Measurements from ENCODE around the gene WNK2. TPM values are rescaled to one million over a fixed set of nuclear protein-coding genes. Genes with fewer than 3 reads are reported as not detected.
A peak's percentile ranks its signal among the peaks of the same experiment; 100 is the strongest.

Gene WNK2
- total RNA-seq, 2 donors from 2014 or later: not detected

- Mint-ChIP-seq H3K36me3 (ENCODE audit: low read depth) (no peaks in the 10 kb centered on the region), H3K4me3 (no peak overlapping the region), H3K27me3 (peaks cover 18% of the 10 kb centered on the region), H3K27ac (no peak overlapping the region), H3K4me1 (peaks cover 2% of the 10 kb centered on the region)
- DNase-seq (no peak), ATAC-seq (no peak)
- H3K9me3 ChIP-seq (ENCODE audit: control insufficient read depth, low read length, poor library complexity, severe bottlenecking): no peaks in the 10 kb centered on the region
Measured at GRCh38 chr9:93170571-93170970, 13.4 kb upstream of the WNK2 start.

DNA sequence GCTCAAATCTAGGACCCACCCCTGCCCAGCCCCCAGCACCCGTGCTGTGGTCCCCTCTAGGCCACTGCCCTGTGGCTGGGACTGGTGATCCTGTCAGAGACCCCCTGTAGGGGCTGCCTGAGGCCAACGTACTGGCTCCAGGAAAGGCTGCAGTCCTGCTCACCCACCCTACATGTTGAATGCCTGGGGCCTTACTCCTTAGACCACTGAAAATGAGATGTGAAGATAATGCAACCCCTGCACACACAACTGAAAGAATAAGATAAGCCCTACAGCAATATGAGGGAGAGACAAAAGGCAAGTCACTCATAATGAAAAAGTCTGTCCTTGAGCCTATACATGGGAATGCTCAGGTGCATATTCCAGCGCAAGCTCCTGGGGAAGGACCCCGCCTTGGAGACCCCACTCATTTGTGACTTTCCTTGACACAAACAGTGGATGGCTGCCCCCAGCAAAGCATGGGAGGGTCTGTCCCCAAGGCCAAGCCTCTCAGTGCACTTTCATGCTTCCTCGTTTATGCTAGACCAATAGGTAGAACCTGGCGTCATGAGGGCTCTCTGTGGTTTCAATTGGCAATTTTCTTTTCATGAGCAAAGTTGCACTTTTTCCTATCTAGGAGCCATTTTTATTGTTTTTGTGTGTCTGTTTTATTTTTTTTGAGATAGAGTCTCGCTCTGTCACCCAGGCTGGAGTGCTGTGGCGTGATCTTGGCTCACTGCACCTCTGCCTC, 12.5 kb upstream of the WNK2 start:
- H3K27me3 Mint-ChIP-seq: peaks cover 18% of the 10 kb centered on the region
- no peak for ATAC-seq
- no peak for DNase-seq
- H3K9me3 ChIP-seq (ENCODE audit: control insufficient read depth, low read length, poor library complexity, severe bottlenecking): no peaks in the 10 kb centered on the region
- no peak overlapping the region for H3K4me3 Mint-ChIP-seq
- no peak overlapping the region for H3K27ac Mint-ChIP-seq
- H3K4me1 Mint-ChIP-seq: peaks cover 2% of the 10 kb centered on the region
- H3K36me3 Mint-ChIP-seq (ENCODE audit: low read depth): no peaks in the 10 kb centered on the region

DNA sequence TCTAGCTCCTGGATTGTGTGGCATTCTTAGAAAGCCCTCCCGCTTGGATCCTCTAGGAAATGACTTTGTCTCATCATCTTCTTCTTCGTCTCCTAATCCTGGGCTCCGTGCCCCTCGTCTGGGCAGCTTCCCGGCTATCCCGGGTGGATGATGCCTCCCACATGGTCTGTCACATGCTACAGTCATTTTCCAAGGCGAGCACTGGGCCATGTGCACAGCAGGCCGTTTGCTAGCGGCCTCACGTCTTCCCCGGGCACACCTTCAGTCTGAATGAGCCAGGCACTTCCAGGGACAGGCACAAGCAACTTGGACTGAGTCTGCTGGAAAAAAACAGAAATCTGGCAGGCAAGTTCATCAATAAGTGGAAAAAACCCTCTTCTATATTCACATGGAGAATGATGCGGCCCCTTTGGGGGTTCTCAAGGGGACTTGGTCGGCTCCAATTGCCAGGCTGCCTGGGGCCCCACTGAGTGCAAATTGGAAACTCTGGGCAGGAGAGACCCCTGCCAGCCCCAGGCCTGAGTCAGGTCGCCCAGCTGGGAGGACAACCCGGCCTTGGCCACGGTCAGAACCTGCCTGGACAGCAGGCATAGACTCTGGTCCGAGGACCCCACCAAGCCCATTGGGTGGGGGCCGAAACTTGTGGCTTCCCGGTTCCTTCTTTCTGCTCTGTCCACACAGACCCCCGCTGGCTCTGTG, 11.1 kb upstream of the WNK2 start:
- no peak overlapping the region for H3K4me3 Mint-ChIP-seq
- H3K9me3 ChIP-seq (ENCODE audit: control insufficient read depth, low read length, poor library complexity, severe bottlenecking): no peaks in the 10 kb centered on the region
- peaks cover 2% of the 10 kb centered on the region for H3K4me1 Mint-ChIP-seq
- no peak for ATAC-seq
- no peak for DNase-seq
- no peaks in the 10 kb centered on the region for H3K36me3 Mint-ChIP-seq (ENCODE audit: low read depth)
- peaks cover 18% of the 10 kb centered on the region for H3K27me3 Mint-ChIP-seq
- no peak overlapping the region for H3K27ac Mint-ChIP-seq

GRCh38 chr9:93173365-93174051, 10.4 kb upstream of the WNK2 start:
- no peaks in the 10 kb centered on the region for H3K9me3 ChIP-seq (ENCODE audit: control insufficient read depth, low read length, poor library complexity, severe bottlenecking)
- H3K4me3 Mint-ChIP-seq: no peak overlapping the region

DNA sequence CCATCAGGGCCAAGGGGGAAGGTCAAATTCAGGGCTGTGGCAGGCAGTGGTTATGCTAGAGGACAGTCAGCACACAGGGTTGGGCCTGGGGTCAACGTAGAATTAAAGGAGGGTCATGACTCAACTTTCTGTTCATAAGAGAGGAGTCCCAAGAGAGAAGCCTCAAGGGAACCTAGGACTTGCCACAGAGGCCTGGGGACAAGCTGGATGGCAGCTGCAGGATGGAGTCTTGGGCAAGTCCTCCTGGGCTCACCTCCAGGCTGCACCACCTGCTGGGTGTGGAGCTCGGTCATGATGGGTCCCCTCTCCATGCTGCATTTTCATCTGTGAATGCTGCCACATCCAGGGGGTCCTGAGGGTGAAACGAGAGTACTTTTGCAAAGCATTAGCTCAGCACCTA, 9.0 kb upstream of the WNK2 start:
- peaks cover 26% of the 10 kb centered on the region for H3K27me3 Mint-ChIP-seq
- H3K4me1 Mint-ChIP-seq: peaks cover 2% of the 10 kb centered on the region
- H3K27ac Mint-ChIP-seq: no peak overlapping the region
- no peak overlapping the region for H3K4me3 Mint-ChIP-seq
- no peaks in the 10 kb centered on the region for H3K36me3 Mint-ChIP-seq (ENCODE audit: low read depth)
- no peaks in the 10 kb centered on the region for H3K9me3 ChIP-seq (ENCODE audit: control insufficient read depth, low read length, poor library complexity, severe bottlenecking)
- ATAC-seq: no peak
- no peak for DNase-seq

More at GRCh38 chr9:93173365-93174051, 10.4 kb upstream of the WNK2 start:
- H3K27ac Mint-ChIP-seq: no peak overlapping the region
- DNase-seq (no peak), ATAC-seq (no peak)
- H3K4me1 Mint-ChIP-seq: peaks cover 2% of the 10 kb centered on the region
- peaks cover 18% of the 10 kb centered on the region for H3K27me3 Mint-ChIP-seq
- no peaks in the 10 kb centered on the region for H3K36me3 Mint-ChIP-seq (ENCODE audit: low read depth)

- no peak for DNase-seq
- Mint-ChIP-seq H3K4me3 (no peak overlapping the region), H3K4me1 (no peaks in the 10 kb centered on the region), H3K27me3 (peaks cover 42% of the 10 kb centered on the region), H3K36me3 (ENCODE audit: low read depth) (peaks cover 6% of the 10 kb centered on the region), H3K27ac (no peak overlapping the region)
- ATAC-seq: no peak
- H3K9me3 ChIP-seq (ENCODE audit: control insufficient read depth, low read length, poor library complexity, severe bottlenecking): no peaks in the 10 kb centered on the region
Measured at GRCh38 chr9:93177676-93178075, 6.3 kb upstream of the WNK2 start.

DNA sequence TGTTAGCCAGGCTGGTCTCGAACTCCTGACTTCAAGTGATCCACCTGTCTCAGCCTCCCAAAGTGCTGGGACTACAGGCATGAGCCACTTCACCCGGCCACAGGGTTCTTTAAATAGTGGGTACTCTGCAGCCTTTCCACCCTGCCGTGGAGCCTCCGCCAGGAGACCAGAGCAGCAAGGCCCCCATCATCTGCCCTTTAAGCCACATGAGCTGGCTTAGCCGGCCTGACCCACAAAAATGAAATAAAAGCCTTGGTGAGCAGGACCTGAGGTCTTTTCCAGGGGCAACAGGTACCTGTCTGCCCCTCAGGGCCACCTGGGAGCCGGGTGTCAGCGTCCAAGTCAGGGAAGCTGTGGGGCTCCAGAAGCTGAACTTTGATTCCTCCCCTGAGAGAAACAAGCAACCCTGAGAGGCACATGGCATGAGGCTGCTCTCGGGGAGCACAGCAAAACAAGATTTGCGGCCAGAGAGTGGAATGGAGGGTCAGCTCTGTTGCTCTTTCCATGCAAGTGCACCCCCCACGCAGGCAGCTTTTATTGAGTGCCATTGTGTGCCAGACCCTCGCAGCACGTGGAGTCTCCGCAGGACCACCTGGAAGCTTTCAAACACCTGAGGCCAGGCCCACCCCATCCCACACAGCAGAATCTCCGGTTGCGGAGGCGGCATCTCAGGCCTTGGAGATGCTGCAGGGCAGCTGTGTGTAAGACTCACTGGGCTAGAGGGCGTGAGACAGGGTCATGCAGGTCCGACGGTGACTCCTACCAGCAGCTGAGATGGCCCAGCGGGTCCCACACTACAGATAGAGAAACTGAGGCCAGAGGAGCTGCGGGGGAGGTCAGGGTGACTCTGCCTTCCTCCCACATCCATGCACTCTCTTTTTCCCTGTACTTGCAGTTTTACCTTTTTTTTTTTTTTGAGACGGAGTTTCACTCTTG, 4.8 kb upstream of the WNK2 start:
- H3K9me3 ChIP-seq (ENCODE audit: control insufficient read depth, low read length, poor library complexity, severe bottlenecking): no peaks in the 10 kb centered on the region
- Mint-ChIP-seq H3K36me3 (ENCODE audit: low read depth) (peaks cover 6% of the 10 kb centered on the region), H3K27me3 (peaks cover 41% of the 10 kb centered on the region), H3K4me1 (peaks cover 3% of the 10 kb centered on the region), H3K4me3 (no peak overlapping the region), H3K27ac (no peak overlapping the region)
- ATAC-seq (no peak), DNase-seq (no peak)

DNA sequence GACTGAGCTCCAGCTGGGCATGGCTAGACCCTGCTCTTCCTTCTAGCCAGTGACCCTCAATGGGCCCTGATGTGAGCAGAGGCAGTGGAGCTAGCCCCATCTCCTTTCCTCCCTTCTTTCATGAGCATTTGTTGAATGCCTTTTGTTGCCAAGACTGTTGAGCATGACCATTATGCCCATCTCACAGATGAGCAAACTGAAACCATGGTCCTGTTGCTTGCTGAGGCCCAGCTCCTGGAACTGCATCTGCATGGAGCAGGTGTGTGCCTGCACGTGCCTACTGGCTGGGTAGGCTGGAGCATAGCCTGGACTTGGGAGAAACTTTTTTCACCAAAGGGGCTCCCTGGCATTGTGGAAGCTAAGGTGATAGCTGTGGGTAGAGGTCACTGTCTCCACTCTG, 3.0 kb upstream of the WNK2 start:
- H3K27ac Mint-ChIP-seq: no peak overlapping the region
- peaks cover 6% of the 10 kb centered on the region for H3K36me3 Mint-ChIP-seq (ENCODE audit: low read depth)
- ATAC-seq (no peak), DNase-seq (no peak)
- no peak overlapping the region for H3K4me3 Mint-ChIP-seq
- peaks cover 3% of the 10 kb centered on the region for H3K9me3 ChIP-seq (ENCODE audit: control insufficient read depth, low read length, poor library complexity, severe bottlenecking)
- H3K27me3 Mint-ChIP-seq: peaks cover 45% of the 10 kb centered on the region
- H3K4me1 Mint-ChIP-seq: peaks cover 5% of the 10 kb centered on the region

- peaks cover 5% of the 10 kb centered on the region for H3K4me1 Mint-ChIP-seq
- H3K27ac Mint-ChIP-seq: no peak overlapping the region
- no peak for ATAC-seq
- H3K36me3 Mint-ChIP-seq (ENCODE audit: low read depth): peaks cover 6% of the 10 kb centered on the region
- H3K9me3 ChIP-seq (ENCODE audit: control insufficient read depth, low read length, poor library complexity, severe bottlenecking): peaks cover 3% of the 10 kb centered on the region
- no peak for DNase-seq
- H3K27me3 Mint-ChIP-seq: peaks cover 52% of the 10 kb centered on the region
- H3K4me3 Mint-ChIP-seq: no peak overlapping the region
Measured at GRCh38 chr9:93181672-93182435, 2.1 kb upstream of the WNK2 start.

DNA sequence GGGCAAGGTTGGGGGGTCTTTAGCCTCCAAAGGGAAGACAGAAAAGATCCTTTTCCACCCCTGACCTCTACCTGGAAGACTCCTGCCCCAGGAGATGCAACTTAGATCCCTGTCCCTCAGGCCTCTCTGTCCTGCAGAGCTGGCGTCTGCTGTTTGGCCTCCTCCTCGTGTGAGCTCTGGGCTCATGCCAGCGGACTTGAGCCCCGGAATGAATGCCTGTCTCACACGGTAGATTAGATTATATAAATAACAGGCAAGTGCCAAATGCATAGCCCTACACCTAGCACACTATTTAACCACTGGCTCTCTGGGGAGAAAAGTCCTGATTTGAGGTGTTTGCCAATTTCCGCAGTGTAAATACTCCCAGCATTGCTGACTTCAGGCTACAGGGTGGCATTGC, 1.4 kb upstream of the WNK2 start:
- Mint-ChIP-seq H3K27me3 (peaks cover 56% of the 10 kb centered on the region), H3K36me3 (ENCODE audit: low read depth) (peaks cover 6% of the 10 kb centered on the region), H3K27ac (no peak overlapping the region), H3K4me3 (peak overlapping the region; percentile 82), H3K4me1 (peaks cover 5% of the 10 kb centered on the region)
- no peak for ATAC-seq
- peaks cover 3% of the 10 kb centered on the region for H3K9me3 ChIP-seq (ENCODE audit: control insufficient read depth, low read length, poor library complexity, severe bottlenecking)
- DNase-seq: no peak

- Mint-ChIP-seq H3K4me3 (peak overlapping the region; percentile 82), H3K4me1 (peaks cover 5% of the 10 kb centered on the region), H3K27me3 (peaks cover 57% of the 10 kb centered on the region), H3K36me3 (ENCODE audit: low read depth) (peaks cover 6% of the 10 kb centered on the region), H3K27ac (no peak overlapping the region)
- ATAC-seq: no peak
- peaks cover 3% of the 10 kb centered on the region for H3K9me3 ChIP-seq (ENCODE audit: control insufficient read depth, low read length, poor library complexity, severe bottlenecking)
- DNase-seq: no peak
Measured at GRCh38 chr9:93183131-93183662, 742 bp upstream of the WNK2 start.
